ENCODE data around the gene MAP3K8. TPM values are rescaled to one million over a fixed set of nuclear protein-coding genes. Genes with fewer than 3 reads are reported as not detected.
"Not testable (repeated sequence)": the region's sequence is repeated elsewhere in the genome, so short reads cannot be mapped to it uniquely, and the experiment has no call there.

Gene MAP3K8
- total RNA-seq, 1 experiment from 2014 or later: 3.3 TPM

- DNase-seq (ENCODE audit: low read depth): peak; percentile 70
Observed at GRCh38 chr10:30422981-30423654, 10.9 kb upstream of the MAP3K8 start.

GRCh38 chr10:30423655-30424275 lies 10.2 kb upstream of the MAP3K8 start:
- not testable (repeated sequence) for DNase-seq (ENCODE audit: low read depth)

GRCh38 chr10:30425336-30426075 lies 8.5 kb upstream of the MAP3K8 start:
- no peak for DNase-seq (ENCODE audit: low read depth)

GRCh38 chr10:30430544-30431298 lies 3.3 kb upstream of the MAP3K8 start:
- DNase-seq (ENCODE audit: low read depth): no peak

- no peak for DNase-seq (ENCODE audit: low read depth)
Observed at GRCh38 chr10:30431435-30431911, 2.5 kb upstream of the MAP3K8 start.

GRCh38 chr10:30432622-30433305 lies 1.2 kb upstream of the MAP3K8 start:
- no peak for DNase-seq (ENCODE audit: low read depth)

- peak; percentile 59 for DNase-seq (ENCODE audit: low read depth)
Observed at GRCh38 chr10:30433306-30433729, 666 bp upstream of the MAP3K8 start.

- peak; percentile 57 for DNase-seq (ENCODE audit: low read depth)
Observed at GRCh38 chr10:30434273-30435072, 489 bp downstream of the MAP3K8 start.

GRCh38 chr10:30435073-30435422 lies 1.1 kb downstream of the MAP3K8 start:
- DNase-seq (ENCODE audit: low read depth): peak; percentile 37

GRCh38 chr10:30435499-30436167 lies 1.6 kb downstream of the MAP3K8 start:
- DNase-seq (ENCODE audit: low read depth): not testable (repeated sequence)

- peak; percentile 79 for DNase-seq (ENCODE audit: low read depth)
Observed at GRCh38 chr10:30436191-30436611, 2.2 kb downstream of the MAP3K8 start.

- peak; percentile 32 for DNase-seq (ENCODE audit: low read depth)
Observed at GRCh38 chr10:30436671-30437030, 2.7 kb downstream of the MAP3K8 start.

- DNase-seq (ENCODE audit: low read depth): peak; percentile 55
Observed at GRCh38 chr10:30437031-30437841, 3.3 kb downstream of the MAP3K8 start.

GRCh38 chr10:30438021-30438850 lies 4.3 kb downstream of the MAP3K8 start:
- DNase-seq (ENCODE audit: low read depth): no peak

GRCh38 chr10:30439931-30440330 lies 5.9 kb downstream of the MAP3K8 start:
- no peak for DNase-seq (ENCODE audit: low read depth)

GRCh38 chr10:30442019-30442606 lies 8.1 kb downstream of the MAP3K8 start:
- no peak for DNase-seq (ENCODE audit: low read depth)

GRCh38 chr10:30443049-30443448 lies 9.1 kb downstream of the MAP3K8 start:
- no peak for DNase-seq (ENCODE audit: low read depth)

- no peak for DNase-seq (ENCODE audit: low read depth)
Observed at GRCh38 chr10:30445711-30446110, 11.7 kb downstream of the MAP3K8 start.

All from M059J (cell line).